Panc1 (cell line): ENCODE data around the gene LRRFIP1.
A peak's percentile ranks its signal among the peaks of the same experiment; 100 is the strongest.

Experiments
- CTCF ChIP-seq: fragments of 450-650 bp; IDR thresholded peaks from 2 replicates; pipeline ENCODE4 v1.5.1; 2017; ENCODE audit warnings: mild to moderate bottlenecking
- POLR2AphosphoS5 ChIP-seq: IDR thresholded peaks from 2 replicates; pipeline ENCODE4 v1.6.1; 2012; ENCODE audit warnings: mild to moderate bottlenecking, low read depth, low read length, moderate library complexity

- TF ChIP-seq CTCF (peak; percentile 74), POLR2AphosphoS5 (no peak)
Measured at GRCh38 chr2:237604960-237605359, 22.4 kb upstream of the LRRFIP1 start.
